ENCODE results near the gene PCDH15.

Gene PCDH15

GRCh38 chr10:54125098-54125747, 675.8 kb downstream of the PCDH15 start:
- DNase-seq (ENCODE audit: low spot score): no peak

GRCh38 chr10:54124209-54124885, 676.7 kb downstream of the PCDH15 start:
- no peak for DNase-seq (ENCODE audit: low spot score)

GRCh38 chr10:54120806-54121205, 680.2 kb downstream of the PCDH15 start:
- no peak for DNase-seq (ENCODE audit: low spot score)

GRCh38 chr10:54108961-54109360, 692.1 kb downstream of the PCDH15 start:
- no peak for DNase-seq (ENCODE audit: low spot score)

GRCh38 chr10:54096892-54097291, 704.1 kb downstream of the PCDH15 start:
- no peak for DNase-seq (ENCODE audit: low spot score)

DNA sequence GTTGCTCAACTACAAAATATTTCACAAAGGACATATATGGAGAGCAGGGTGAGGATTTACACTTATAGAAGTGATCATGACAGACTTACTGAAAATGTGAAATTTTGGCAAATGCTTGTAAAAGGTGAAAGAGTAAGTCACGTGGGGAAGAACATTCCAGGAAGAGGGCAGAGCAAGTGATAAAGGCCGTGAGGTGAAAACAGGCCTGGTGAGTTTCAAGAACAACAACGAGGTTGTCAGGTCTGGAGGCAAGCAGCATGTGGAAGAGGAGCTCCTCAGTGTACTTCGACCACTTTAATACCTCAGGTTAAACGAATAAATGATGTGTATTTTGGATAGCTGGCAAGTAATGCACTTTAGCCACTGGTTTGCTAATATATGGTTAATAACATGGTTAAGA, 706.7 kb downstream of the PCDH15 start:
- no peak for DNase-seq (ENCODE audit: low spot score)

DNA sequence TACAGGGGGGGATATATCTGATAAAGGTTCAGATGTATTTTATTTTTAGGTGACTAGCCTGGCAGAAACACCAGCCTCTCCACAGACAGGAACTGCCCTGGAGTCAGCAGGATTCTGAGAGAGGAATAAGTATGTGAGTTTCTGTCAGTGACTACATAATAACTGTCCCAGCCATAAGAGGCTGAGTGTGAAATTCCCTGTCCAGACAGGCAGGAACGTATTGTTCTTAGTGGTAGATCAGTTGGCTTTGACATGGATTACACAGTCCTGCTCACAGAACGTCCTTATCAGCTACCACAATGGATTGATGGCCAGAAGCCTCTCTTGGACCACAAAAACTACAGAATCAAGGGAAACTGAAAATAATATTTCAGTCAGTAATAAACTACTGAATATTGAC, 709.8 kb downstream of the PCDH15 start:
- no peak for DNase-seq (ENCODE audit: low spot score)

DNA sequence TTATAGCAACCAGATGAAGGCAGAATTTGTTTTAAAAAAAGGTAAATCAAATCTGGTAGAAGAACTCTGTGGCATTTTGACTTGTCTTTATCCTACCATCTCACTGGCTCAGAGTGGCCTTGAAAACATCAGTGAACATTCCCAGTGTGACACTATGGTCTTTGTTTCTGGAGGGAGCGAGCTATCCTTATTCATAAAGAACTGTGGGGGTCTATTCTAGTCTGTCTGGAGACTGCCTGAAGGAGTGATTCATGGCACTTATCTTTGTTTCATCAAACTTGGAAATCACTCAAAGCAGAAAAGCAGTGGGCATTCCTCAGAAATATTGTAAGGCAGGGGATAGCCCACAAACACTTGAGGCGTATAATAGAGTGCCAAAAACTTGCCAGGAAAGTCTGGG, 719.1 kb downstream of the PCDH15 start:
- DNase-seq (ENCODE audit: low spot score): no peak

DNA sequence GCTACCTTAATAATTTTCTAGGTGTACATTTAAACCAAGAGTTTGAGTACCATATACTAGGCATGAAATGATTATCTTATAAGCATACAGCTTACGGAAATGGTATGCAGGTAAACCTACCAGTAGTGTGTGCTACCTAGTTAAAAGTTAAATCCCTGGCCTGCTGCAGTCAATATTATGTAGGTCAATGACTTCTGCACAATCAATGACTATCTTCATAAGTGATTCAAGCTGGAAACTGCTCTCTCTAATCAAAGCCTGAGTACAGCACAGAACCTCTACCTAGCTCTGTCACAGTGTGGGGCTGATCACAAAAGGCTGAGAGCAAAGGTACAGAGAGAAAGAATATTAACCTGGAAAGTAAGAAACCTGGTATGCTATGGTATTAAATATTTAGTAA, 733.7 kb downstream of the PCDH15 start:
- no peak for DNase-seq (ENCODE audit: low spot score)

- DNase-seq (ENCODE audit: low spot score): no peak
Observed at GRCh38 chr10:54066646-54067045, 734.4 kb downstream of the PCDH15 start.

- DNase-seq (ENCODE audit: low spot score): no peak
Observed at GRCh38 chr10:54065106-54065505, 735.9 kb downstream of the PCDH15 start.

DNA sequence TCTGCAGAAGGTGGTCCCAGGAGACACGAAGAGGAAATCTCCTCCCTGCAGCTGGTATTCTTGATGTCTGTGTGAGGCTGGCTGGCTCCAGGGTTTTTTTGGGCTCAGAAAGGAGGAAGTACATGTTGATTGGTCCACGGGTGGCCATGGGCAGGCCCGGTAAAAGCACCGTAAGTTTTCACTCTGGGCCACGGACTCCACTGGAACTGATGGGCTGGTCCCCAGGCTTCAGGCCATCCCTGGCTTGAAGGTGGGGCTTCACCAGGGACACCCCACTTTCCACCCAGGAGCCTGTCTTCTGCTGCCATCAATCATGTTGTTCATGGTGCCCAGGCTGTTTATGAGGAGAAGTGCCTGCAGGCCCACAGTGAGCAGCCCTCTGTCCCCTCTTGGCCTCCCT, 736.8 kb downstream of the PCDH15 start:
- DNase-seq (ENCODE audit: low spot score): no peak

- DNase-seq (ENCODE audit: low spot score): no peak
Observed at GRCh38 chr10:54063514-54063913, 737.5 kb downstream of the PCDH15 start.

DNA sequence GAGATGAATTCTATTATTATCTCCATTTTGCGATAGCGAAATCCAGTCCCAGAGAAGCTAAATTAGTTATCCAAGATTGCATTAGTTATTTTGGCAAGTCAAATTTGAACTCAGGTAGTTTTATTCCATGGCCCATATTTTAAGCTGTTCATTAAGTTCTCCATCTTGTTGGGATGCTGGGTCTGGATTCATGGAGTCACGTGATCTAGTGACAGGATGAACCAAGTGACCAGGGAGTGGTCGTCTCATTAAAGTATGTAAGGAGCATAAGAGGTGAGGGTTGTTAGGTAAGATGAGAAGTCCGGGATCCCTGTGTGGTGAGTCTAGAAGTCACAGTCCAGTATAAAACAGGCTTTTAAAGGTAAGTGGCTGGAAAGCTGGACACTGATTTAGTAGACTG, 740.5 kb downstream of the PCDH15 start:
- no peak for DNase-seq (ENCODE audit: low spot score)

DNA sequence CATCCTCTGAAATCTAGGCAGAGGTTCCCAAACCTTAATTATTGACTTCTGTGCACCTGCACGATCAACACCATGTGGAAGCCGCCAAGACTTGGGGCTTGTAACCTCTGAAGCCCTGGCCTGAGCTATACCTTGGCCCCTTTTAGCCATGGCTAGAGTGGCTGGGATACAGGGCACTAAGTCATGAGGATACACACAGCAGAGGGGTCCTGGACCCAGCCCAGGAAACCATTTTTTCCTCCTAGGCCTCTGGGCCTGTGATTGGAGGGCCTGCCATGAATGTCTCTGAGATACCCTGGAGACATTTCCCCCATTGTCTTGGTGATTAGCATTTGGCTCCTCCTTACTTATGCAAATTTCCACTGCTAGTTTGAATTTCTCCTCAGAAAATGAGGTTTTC, 743.7 kb downstream of the PCDH15 start:
- no peak for DNase-seq (ENCODE audit: low spot score)

GRCh38 chr10:54026340-54026739, 774.7 kb downstream of the PCDH15 start:
- no peak for DNase-seq (ENCODE audit: low spot score)

GRCh38 chr10:54011117-54011516, 789.9 kb downstream of the PCDH15 start:
- DNase-seq (ENCODE audit: low spot score): no peak

- DNase-seq (ENCODE audit: low spot score): no peak
Observed at GRCh38 chr10:54010337-54010933, 790.6 kb downstream of the PCDH15 start.

- no peak for DNase-seq (ENCODE audit: low spot score)
Observed at GRCh38 chr10:54009672-54010071, 791.4 kb downstream of the PCDH15 start.

DNA sequence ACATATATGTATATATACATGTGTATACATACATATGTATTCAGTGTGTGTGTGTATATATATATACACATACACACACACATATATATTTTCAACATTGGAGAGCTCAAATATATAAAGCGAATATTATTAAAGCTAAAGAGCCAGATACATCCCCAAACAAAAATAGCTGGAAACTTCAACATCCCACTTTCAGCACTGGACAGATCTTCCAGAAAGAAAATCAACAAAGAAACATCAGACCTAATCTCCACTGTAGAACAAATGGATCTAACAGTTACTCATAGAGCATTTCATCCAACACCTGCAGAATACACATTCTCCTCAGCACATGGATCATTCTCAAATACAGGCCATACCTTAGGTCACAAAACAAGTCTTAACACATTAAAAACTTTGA, 799.0 kb downstream of the PCDH15 start:
- no peak for DNase-seq (ENCODE audit: low spot score)

- DNase-seq (ENCODE audit: low spot score): no peak
Observed at GRCh38 chr10:53997953-53998352, 803.1 kb downstream of the PCDH15 start.

DNA sequence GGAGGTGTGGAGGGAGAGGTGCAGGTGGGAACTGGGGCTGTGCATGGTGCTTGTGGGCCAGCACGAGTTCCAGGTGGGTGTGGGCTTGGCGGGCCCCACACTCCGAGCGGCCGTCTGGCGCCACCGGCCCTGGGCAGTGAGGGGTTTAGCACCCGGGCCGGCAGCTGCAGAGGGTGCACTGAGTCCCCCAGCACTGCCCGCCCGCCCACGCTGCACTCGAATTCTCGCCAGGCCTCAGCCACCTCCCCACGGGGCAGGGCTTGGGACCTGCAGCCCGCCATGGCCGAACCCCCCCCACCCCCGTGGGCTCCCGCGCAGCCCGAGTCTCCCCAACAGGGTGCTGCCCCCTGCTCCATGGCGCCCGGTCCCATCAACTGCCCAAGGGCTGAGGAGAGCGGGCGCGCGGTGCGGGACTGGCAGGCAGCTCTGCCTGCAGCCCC, 810.2 kb downstream of the PCDH15 start:
- no peak for DNase-seq (ENCODE audit: low spot score)

- DNase-seq (ENCODE audit: low spot score): no peak
Observed at GRCh38 chr10:53983431-53983830, 817.6 kb downstream of the PCDH15 start.

DNA sequence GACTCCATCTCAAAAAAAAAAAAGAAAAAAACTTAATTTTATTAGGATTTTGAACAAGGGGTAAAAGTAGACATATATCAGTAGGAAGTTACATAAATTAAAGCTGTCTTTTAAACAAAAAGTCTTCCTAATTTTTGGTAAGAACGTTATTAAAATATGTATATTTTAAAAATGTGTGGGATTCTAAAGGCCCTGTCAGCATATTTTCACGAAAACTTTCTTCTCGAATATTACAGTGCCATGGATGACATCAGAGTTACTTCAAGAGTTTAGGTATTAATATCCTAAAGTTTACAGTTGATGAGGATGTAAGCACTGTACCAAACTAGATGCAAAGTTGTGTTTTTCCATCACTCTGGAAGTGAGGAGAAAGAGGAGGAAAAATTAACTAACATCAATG, 820.8 kb downstream of the PCDH15 start:
- no peak for DNase-seq (ENCODE audit: low spot score)

All from hepatic stellate cell (primary cell).